H1 (cell line): ENCODE results near the gene PPARA.

Source experiments
- CTCF ChIP-seq, 3 experiments: IDR thresholded peaks; 1 replicate in 2 of 3; 2 replicates in 1 of 3; pipeline versions ENCODE4 v1.5.1 to v1.6.1; 2011; ENCODE audit warnings: low read length in 3 of 3, mild to moderate bottlenecking in 3 of 3, inconsistent platforms in 2 of 3, low read depth in 1 of 3, moderate library complexity in 1 of 3; ENCODE audit not compliant: insufficient read depth in 1 of 3; ENCODE audit errors: control extremely low read depth in 1 of 3
- EGR1 ChIP-seq: IDR thresholded peaks from 2 replicates; pipeline ENCODE4 v1.6.1; 2011; ENCODE audit warnings: low read depth, low read length, borderline replicate concordance

- TF ChIP-seq CTCF (IDR thresholded peaks at IDR 0.05; ENCODE audit: control extremely low read depth in 1 of 3, insufficient read depth in 1 of 3, low read depth in 1 of 3, low read length in 3 of 3) = no peak
- no peak for TF ChIP-seq EGR1
Observed at GRCh38 chr22:46162285-46162684, 12.0 kb downstream of the PPARA start.
